HG03439 (cell line): ENCODE measurements around the gene PPM1L.
A peak's percentile ranks its signal among the peaks of the same experiment; 100 is the strongest.
"Not testable (repeated sequence)": the region's sequence is repeated elsewhere in the genome, so short reads cannot be mapped to it uniquely, and the experiment has no call there.

Source experiments
- ATAC-seq: cut with Tn5 transposase; IDR thresholded peaks from one replicate; pipeline ENCODE4 v1.9.1; 2021; ENCODE audit warnings: mild to moderate bottlenecking, moderate library complexity; ENCODE audit not compliant: unreplicated experiment

Gene PPM1L

DNA sequence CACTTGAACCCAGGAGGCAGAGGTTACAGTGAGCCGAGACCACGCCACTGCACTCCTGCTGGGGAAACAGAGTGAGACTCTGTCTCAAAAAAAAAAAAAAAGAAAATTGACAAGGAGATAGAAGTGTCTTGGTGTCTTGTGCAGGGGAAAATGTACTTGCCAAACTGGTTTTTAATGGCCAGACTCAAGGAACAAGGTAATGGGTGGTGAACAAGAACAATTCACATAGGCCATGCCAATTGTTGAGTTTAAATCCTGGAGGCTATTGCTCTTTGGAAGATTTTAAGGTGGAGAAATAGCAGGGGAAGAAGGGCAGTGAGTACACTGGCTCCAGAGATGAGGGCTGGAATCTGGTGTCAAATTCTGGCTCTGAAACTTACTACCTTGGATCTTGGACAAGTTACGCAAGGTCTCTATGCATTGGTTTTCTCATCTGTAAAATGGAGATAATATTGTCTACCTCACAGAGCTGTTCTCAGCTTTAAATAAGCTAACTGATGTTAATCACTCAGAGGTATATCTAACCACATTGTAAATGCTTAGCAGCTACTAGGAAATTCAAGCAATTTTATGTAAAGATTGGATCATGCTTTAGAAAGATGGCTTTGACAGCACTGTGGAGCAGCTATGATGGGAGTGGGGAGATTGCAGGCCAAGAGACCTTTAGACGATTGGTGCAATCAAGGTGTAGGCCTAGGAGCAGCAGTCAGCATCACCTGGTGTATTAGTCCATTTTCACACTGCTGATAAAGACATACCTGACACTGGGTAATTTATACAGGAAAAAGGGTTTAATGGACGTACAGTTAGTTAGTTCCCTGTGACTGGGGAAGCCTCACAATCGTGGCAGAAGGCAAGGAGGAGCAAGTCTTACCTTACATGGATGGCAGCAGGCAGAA, 270.8 kb downstream of the PPM1L start:
- ATAC-seq, result no peak

DNA sequence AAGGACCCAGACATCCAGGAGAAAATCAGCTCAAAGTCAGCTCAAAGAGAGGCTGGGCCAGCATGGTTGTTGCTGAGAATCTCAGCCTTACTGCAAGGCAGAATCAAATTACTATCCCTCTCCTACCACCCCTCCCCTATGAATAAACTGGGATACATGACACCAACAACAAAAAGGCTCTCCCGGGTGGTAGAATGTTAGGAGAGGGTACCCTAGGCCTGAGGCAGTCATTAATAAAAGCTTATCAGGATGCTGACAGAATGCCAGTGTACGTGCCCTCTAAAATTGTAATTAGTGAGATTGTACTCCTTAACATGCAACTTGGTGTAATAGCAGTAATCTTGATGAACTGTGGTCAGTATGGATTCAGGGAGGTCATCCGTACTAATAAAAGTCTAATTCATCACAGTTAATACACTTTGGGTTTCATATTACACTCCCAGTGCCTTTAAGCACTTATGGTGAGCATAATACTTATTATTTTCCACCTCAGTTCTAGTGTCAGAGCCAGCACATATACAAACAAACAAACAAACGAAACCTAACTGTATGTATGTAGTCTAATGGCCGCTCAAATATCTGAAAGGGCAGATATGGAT, 272.6 kb downstream of the PPM1L start:
- no peak for ATAC-seq

DNA sequence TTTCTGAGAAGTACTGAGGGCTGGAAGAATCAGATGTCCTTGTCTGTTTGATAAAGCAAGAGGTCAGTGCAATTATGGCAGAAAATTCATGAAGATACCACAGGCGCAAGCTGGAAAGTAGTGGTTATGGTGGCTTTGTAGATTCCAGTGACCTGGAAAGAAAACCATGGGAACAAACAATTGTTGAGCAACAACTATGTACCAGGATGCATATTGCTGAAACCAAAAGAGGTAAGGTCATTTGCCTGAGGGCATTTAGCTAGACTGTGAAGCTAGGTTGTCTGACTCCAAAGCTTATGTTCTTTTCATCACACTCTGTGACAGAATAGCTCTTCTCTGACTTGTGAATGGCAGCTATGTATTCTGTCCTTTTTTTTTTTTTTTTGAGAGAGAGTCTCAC, 275.1 kb downstream of the PPM1L start:
- no peak for ATAC-seq

DNA sequence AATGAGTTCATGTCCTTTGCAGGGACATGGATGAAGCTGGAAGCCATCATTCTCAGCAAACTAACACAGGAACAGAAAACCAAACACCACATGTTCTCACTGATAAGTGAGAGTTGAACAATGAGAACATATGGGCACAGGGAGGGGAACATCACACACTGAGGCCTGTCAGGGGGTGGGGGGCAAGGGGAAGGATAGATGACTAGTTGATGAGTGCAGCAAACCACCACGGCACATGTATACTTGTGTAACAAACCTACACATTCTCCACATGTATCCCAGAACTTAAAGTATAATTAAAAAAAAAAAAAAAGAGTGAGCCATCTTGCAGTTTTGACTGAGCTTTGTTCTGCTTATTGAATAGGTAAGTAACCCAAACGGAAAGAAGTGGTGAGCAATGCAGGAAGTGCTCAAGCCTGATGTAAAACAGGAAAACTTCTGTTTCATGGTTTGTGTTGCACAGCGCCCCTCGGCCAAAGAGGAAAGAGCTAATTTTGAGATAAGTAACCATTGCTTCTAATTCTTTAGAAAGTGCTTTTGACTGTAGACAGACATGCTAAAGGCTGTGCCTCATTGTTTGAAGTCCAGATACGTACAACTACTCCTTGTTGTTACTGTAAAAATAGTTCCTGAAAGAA, 279.0 kb downstream of the PPM1L start:
- ATAC-seq, result not testable (repeated sequence)

DNA sequence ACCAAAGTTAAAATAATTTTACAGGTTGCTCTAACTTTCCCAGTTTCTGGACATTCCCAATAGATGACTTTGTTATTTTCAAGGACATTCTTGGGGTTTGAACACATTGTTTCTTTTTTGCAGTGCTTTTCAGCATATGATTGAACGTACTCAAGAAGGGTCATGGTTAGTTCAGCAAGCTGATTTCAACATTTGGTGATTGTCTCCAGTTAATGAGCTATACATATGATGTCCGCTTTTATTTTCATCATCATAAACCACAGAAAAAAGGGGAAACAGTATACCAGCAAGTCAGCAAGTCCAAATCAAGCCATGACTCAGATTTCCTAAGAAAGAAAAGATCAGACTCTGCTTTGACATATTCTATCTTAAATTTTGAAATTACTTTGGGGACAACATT, 279.7 kb downstream of the PPM1L start:
- ATAC-seq, result no peak

DNA sequence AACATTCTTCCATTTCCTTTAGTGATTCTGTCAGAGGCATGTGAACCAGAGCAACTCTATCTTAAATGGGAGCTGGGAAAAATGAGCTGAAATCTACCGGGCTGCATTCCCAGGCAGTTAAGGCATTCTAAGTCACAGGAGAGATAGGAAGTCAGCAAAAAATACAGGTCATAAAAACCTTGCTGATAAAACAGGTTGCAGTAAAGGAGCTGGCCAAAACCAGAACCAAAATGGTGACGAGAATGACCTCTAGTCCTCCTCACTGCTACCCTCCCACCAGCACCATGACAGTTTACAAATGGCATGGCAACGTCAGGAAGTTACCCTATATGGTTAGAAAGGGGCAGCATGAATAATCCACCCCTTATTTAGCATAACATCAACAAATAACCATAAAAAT, 282.7 kb downstream of the PPM1L start:
- ATAC-seq, result no peak

DNA sequence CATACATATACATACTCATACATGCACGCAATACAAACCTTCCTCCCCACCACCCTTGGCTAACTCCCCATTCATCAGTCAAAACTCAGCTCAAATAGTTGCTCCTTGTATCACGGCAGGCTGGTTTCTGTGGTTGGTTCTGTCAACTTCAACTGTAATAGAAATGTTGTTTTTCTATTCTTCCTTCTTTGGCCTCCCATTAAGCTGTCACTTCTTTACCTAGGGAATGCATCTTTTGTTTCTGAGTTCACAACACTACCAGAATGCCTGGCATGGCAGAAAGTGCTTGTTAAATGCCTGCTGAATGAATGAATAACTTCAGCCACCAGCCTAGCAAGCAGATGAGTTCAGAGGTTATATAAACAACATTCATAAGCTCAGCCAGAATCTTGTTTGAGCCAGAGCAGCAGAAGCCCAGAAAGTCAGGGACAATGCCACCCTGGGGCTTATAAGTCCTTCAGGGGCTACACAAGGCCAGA, 286.0 kb downstream of the PPM1L start:
- ATAC-seq, result no peak

DNA sequence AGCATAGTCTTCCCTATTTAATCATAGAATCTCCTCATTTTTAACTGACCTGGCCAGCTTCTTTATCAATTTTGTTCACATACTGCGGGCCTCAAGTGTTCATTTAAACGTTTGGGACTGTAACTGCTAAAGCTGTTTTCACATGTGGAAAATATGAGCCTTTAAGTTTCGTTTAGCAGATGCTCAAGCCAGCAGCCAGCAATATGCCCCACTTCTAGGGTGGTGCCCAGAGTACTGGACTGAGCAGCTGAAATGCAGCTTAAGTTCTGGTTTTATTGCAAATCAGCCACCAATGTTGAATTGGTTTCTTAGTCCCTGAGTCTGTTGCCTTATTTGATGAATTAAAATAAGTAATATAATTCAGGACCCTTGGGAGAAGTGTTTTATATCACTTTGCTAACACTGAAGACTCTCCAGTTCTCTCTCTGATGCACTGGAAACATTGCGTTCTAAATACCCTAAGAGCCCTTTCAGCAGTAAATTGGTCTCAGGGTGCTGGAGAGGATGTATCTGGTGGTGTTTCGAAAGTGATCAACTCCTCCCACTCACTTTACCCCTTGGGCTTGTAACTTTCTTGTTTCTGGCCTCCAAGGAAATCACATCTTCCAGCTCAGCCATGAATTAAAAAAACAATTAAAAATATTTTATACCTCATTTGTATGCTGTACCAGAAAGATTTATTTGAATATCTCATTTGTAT, 287.5 kb downstream of the PPM1L start:
- ATAC-seq, result peak; percentile 87

DNA sequence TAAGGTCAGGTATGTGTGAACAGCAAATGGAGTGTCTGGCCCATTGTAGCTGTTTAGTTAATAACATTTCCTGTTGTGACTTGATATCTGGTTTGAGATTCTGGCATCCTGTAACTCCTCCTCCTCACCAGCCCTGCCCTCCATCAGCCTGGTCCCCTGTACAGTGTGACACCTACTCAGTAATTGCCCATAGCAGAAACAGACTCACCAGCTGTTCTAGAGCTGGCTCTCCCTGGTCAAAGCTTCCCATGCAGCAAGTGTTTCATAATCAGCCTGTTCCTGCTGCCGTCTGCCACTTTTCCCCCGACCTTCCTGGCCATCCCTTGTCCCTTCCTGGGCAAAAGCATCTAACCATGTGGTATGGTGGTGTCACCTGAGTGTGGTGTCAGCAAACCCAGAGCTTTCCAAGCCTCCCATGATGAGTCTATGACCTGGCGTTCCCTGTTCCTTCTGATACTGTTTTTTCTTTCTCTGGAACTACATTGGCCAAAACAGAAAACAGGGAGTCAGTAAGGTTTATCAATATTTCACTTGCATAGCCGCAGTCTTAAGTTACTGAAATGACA, 293.7 kb downstream of the PPM1L start:
- no peak for ATAC-seq

DNA sequence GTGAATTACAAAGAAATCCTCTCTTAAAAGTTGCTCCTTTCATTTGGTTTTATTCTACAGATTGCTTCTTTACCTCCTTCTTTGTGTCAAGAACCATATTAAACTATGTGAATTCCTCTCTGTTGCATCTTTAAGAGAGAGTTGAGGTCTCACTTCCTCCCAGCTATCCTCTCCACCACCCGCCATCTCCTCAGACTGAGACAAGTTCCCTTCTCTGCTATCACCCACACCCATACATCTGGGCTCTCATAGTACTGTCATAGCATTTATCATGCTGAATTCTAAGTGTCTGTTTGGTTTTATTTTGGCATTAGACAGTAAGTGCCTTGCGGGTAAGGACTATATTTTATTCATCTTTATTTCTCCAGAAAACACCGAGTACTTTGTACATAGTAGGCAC, 294.9 kb downstream of the PPM1L start:
- no peak for ATAC-seq

DNA sequence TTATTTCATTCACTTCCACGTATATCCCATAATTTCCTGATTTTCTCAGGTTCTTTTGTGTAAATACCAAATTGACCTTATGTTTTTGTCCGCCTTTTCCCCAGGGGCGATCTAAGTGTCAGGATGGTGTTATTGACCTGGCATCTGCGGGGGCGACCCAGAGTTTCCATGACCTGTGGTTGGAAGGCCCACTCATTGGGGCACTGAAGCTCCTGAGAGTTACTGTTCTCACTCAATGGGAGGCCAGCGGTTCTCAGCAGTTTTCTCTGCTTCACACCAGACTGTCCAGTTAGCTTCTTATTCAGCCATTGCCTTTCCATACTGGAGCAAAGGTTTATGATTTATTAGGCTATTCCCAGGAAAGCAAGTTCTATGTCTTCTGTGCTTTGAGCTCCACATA, 295.8 kb downstream of the PPM1L start:
- ATAC-seq, result no peak

DNA sequence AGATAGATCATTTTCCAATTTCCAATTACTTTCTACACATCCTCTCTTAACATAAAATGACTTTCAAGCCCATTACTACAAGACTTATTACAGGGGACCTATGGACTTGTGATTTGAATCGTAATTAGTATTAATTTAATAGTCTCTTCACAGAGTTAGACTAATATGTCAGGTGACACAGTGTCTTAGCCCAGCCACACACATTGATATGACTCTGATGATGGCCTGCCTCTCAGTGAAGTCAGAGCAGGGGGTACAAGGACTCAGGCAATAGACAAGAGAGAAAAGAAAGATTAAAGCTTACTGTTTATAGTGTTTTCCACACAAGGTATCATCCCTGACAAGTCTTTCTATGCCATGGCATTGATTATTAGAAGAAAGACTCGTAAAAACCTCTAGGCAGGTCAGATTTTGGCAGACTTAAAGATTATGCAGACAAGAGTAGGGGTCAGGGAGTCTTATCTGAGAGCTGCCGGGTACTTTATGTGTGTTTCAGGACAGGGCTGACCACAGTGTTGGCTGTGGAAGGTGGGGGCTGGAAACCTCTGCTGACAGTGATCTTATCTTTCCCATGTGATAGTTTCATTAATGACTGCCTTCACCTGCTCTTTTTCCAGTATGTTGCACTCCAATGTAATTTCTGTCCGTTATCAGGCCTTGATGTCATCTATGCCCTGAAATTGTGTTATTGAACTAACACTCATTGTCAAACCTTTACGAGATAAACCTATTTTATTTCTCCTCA, 299.0 kb downstream of the PPM1L start:
- no peak for ATAC-seq

DNA sequence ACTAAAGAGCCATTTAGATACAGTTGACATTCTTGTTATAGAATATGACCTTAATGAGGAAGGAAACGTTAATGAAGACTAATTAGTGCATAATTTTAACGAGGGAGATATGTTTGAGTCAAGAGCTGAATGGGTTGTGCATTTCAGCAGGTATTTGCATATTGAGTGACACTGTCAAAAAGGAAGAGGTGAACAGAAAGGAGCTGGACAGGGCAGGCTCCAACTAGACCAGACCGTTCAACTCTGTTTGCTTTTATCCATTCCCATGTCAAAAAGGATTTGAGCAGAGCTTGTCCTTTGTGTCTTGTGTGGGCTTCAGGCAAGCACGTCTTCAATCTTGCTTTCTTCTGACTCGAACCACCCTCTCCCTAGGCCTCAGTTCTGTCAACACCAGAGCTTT, 308.4 kb downstream of the PPM1L start:
- no peak for ATAC-seq

DNA sequence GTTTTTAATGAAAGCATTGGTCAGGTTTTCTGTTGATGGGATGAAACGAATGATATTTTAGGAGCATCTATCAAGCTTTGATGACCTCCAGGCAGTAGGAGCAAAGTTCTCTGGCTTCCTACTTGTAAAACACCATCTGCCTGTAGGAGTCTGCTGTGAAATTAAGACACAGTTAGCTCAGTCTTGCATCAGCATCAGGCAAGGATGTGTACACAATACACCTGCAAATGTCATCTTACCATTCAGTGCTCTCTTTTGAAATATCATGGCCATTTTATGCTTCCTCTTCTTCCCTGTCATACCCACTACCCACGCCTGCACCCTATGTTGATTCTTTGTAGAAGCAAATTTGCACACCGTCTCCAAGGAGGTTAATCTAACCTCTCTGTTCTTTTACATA, 310.9 kb downstream of the PPM1L start:
- no peak for ATAC-seq

DNA sequence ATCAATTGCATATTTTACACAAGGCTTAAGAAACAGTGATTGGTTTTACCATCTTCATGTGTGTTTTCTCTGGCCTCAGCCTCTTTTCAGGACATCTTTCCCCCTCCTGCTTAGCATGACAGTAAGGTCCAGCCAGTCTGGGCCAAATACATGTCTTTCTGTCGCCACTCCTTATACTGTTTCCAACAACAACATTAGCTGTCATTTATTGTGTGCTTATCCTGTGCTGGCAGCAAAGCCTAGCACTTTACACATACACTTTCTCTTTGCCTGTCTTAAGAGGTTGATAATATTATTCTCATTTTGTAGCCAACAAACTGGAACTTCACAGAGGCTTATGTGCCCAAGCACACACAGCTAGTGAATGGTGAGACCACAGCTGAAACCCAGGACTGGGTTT, 311.3 kb downstream of the PPM1L start:
- no peak for ATAC-seq

DNA sequence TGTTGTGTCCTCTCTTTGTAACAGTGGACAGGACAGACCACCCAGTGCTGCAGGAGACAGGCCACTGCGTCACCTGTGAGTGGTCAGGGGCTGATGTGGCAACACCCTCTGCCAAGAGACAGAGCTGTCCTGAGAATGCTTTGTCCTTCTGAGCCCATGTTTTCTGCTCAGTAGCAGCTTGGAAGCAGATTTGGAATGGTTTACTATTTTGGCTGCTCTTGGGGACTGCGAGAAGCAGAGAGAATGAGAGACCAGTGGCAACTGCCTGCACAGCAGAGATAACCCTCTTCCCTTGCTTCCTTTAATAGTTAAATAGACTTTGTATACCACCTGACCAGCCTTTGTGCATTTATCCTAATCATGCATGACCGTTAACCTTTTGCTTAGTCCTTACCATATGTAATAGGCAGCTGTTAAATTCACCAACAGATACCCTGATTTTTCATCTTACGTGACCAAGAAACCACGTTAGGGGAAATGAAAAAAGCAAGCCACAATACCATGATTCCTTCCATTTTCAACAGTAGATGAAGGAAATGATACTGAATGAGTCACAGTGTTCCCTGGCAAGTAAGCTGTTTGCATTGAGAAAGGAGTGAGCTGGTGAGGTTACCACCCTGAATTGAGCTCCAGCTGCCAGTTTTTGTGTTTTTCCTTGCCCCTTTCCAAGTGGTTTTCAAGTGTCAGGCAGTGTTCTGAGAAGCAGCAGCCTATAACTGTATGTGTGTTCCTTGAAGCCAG, 313.6 kb downstream of the PPM1L start:
- ATAC-seq, result peak; percentile 82

DNA sequence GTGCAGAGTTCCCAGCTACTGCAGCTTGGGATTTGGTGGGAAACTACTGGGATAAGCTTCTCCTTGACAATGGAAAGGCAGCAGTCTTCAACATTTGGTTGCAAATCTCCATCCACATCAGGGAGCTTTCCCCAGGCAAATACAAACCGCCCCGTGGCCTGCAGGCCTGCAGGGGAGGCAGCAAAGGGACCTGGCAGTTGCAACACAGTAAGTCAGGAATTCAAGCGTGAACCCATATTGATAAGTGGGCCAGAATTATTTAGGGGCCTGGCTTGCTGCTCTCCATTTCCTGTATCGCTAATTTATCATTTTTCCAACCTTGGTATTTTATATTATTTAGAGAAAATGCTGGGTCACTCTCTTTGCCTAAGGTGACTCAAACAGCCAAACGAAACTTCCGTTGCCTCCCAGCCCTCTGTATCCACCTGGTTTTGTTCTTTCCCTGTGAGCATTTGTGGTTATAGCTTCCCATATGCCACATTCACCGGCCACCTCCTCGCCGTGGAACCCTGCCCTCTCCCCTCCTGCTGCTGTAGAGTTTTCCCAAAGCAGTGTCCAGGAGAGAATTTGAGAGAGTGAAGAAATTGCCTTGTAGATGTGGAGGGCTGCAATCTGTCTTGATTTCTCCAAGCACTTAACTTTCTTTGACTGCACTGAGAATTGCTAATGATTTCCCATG, 314.4 kb downstream of the PPM1L start:
- no peak for ATAC-seq

DNA sequence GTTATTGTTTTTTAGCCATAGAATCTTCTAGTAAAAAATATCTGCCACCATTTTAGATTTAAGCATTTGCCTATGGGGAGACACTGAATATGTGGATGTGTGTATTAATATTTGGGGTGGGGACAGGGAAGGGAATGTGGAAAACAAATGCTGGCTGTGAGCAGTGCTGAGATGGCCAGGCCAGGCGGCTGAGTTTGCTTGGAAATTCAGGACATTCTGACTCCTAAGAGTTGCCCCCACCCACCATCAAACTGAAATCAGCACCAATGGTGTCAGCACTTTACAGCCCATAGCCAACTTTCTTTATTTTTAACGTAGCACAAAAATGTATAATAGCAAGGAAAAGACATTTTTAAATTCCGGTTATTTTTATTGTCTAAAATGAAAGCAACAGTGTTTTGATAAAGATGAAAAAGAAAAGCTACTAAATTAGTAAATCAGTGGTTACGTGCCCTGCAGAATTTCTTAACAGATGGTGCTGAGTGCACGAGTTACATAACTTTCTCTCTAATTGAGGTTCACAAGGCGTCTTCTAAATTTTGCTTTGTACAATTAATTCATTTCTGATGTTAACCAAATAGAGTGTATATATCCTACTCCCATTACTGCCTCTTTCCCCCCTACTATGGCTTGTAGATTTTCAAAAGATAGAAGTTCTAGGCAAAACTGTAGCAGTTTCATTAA, 315.1 kb downstream of the PPM1L start:
- no peak for ATAC-seq
